Activated CD4-positive, alpha-beta T cell treated with anti-CD3 and anti-CD28 coated beads, Interleukin-2, amount 10 ng/mL, durations not matched to agents 24 days and 14 days (primary cell): ENCODE results near the gene MYO9A. TPM values are rescaled to one million over a fixed set of nuclear protein-coding genes. Genes with fewer than 3 reads are reported as not detected.
"Not testable (repeated sequence)": the region's sequence is repeated elsewhere in the genome, so short reads cannot be mapped to it uniquely, and the experiment has no call there.

Experiments
- DNase-seq: peaks from one replicate; pipeline ENCODE4 v3.0.0; 2022
- H3K27ac Mint-ChIP-seq: one replicate; pipeline ENCODE4 v1.8.0; 2022; ENCODE audit warnings: mild to moderate bottlenecking, mixed read lengths
- H3K27me3 Mint-ChIP-seq: one replicate; pipeline ENCODE4 v1.8.0; 2022; ENCODE audit warnings: mixed read lengths
- H3K36me3 Mint-ChIP-seq: one replicate; pipeline ENCODE4 v1.8.0; 2022; ENCODE audit warnings: low read depth, mild to moderate bottlenecking, mixed read lengths
- H3K4me1 Mint-ChIP-seq: one replicate; pipeline ENCODE4 v1.8.0; 2021; ENCODE audit warnings: mixed read lengths
- H3K4me3 Mint-ChIP-seq: one replicate; pipeline ENCODE4 v1.8.0; 2022; ENCODE audit warnings: mild to moderate bottlenecking, moderate library complexity, mixed read lengths
- H3K9me3 Mint-ChIP-seq: one replicate; pipeline ENCODE4 v1.8.0; 2021; ENCODE audit warnings: mixed read lengths
- intact Hi-C: fragments of 100-400 bp; cut with micrococcal nuclease; formaldehyde crosslinking; loops from one replicate; pipeline ENCODE4 v1.15.1; 2023
- total RNA-seq: library from RNA; stranded (reverse); gene quantifications from 2 replicates; pipeline ENCODE4 v1.2.3, GENCODE V29; 2022

The MYO9A gene
- total RNA-seq, 1 donor from 2014 or later: 19.4 TPM

DNA sequence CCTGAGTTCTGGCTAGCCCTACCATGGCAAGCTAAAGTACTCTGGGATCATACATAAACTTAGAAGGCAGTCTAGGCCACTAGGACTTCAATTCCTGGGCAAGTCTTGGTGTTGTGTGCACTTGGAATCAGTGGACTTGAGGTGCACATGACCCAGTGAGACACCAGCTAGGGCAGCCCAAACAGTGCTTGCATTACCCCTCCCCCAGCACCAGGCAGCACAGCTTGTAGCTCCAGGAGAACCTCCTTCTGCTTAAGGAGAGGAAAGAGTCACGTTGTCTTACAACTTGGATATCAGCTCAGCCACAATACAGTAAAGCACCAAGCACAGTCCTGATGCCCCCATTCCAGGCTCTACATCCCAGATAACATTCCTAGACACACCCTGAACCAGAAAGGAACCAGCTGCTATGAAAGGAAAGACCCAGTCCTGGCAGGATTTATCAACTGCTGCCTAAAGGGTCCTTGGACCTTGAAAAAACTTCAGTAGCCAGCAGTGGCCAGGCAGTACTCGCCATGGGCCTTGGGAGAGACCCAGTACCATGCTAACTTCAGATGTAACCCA, 57.2 kb downstream of the MYO9A start:
- intact Hi-C loops: no loop called here
- Mint-ChIP-seq H3K4me3 (no peak overlapping the region), H3K9me3 (peaks cover 4% of the 10 kb centered on the region), H3K27ac (no peak overlapping the region), H3K36me3 (no peaks in the 10 kb centered on the region), H3K4me1 (peaks cover 5% of the 10 kb centered on the region), H3K27me3 (no peaks in the 10 kb centered on the region)
- no peak for DNase-seq

- Mint-ChIP-seq H3K27me3 (no peaks in the 10 kb centered on the region), H3K9me3 (no peaks in the 10 kb centered on the region), H3K4me3 (no peak overlapping the region), H3K27ac (no peak overlapping the region), H3K4me1 (peaks cover 5% of the 10 kb centered on the region), H3K36me3 (no peaks in the 10 kb centered on the region)
- intact Hi-C loops: no loop called here
- DNase-seq: no peak
Measured at GRCh38 chr15:72058585-72058984, 59.4 kb downstream of the MYO9A start.

DNA sequence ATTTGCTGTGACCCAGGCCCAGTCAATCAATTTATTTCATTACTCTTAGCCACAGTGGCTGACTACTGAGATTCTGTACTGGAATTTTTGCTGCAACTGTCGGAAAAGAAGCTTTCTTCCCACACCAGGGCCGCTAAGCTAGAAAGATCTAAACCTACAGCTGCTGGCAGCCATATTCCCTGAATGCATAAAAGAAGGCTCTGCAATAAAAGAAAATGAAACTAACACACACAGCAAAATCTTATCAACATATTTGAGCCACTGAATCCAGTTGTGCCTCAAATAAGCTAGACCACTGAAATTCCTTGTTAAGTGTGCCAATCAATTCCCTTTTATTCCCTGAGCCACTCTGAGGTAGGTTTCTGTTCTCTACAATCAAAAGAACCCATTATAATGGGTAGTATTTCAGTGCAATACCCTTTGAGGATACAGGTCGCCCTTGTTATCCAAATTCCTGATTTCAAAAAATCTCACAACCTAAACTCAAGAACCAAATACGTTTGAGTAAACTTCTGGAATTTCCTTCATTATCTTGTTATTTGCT, 60.3 kb downstream of the MYO9A start:
- Mint-ChIP-seq H3K36me3 (no peaks in the 10 kb centered on the region), H3K9me3 (no peaks in the 10 kb centered on the region)

DNA sequence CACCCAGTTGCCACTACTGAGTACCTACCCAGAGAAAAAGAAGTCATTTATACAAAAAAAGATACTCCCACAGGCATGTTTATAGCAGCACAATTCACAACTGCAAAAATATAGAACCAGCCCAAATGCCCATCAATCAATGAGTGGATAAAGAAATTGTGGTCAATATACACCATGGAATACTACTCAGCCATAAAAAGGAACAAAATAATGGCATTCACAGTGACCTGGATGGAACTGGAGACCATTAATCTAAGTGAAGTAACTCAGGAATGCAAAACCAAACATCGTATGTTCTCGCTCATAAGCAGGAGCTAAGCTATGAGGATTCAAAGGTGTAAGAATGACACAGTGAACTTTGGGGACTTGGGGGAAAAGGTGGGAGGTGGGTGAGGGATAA, 61.7 kb downstream of the MYO9A start:
- H3K27me3 Mint-ChIP-seq, H3K36me3 Mint-ChIP-seq, H3K4me3 Mint-ChIP-seq, intact Hi-C loops, DNase-seq, H3K4me1 Mint-ChIP-seq, H3K27ac Mint-ChIP-seq, H3K9me3 Mint-ChIP-seq: not testable (repeated sequence)

More for the DNA sequence above, 60.3 kb downstream of the MYO9A start:
- no peak for DNase-seq
- H3K27ac Mint-ChIP-seq: no peak overlapping the region
- H3K27me3 Mint-ChIP-seq: no peaks in the 10 kb centered on the region
- H3K4me1 Mint-ChIP-seq: peaks cover 5% of the 10 kb centered on the region
- no peak overlapping the region for H3K4me3 Mint-ChIP-seq
- intact Hi-C loops: no loop called here

- H3K4me3 Mint-ChIP-seq, H3K4me1 Mint-ChIP-seq, DNase-seq, intact Hi-C loops, H3K9me3 Mint-ChIP-seq, H3K27ac Mint-ChIP-seq, H3K36me3 Mint-ChIP-seq, H3K27me3 Mint-ChIP-seq: not testable (repeated sequence)
Measured at GRCh38 chr15:72053297-72053696, 64.7 kb downstream of the MYO9A start.

DNA sequence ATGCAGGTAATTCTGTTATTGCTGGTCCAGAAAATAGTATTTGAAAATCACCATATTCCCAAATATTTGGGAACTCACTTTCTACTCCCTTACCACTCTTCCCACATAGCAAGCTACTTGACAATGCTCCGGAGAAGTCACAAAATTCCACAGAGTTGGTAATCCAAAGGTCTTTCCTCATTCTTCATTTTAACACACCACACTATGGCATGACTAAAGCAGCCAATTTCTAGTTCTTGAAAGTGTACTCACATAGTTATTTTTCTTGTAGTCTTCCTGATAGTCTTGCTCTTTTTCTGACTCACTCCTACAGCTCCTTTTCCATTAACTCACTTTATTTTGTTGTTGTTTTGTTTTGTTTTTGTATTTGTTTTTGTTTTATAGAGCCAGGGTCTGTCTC, 67.2 kb downstream of the MYO9A start:
- Mint-ChIP-seq H3K9me3 (no peaks in the 10 kb centered on the region), H3K27me3 (no peaks in the 10 kb centered on the region), H3K4me1 (no peaks in the 10 kb centered on the region), H3K36me3 (peaks cover 3% of the 10 kb centered on the region), H3K27ac (no peak overlapping the region), H3K4me3 (no peak overlapping the region)
- intact Hi-C loops: no loop called here
- no peak for DNase-seq

DNA sequence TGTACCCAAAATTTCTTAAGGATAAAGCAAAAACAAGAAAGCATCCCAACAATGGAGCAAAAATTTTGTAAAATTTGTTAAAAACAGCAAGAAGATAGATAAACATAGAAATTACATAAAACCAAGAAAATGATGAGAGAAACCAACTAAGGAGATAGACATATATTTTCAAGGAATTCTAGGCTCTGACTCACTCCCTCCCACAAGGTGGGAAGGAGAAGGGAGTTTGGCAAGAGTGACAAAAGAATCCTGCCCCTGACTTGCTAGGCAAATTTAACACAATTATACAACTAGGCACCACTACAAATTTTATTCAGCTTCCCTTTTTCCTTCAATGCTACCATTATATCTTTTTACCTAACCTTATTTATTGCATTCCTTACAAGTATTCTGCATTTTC, 70.9 kb downstream of the MYO9A start:
- Mint-ChIP-seq H3K27ac (no peak overlapping the region), H3K36me3 (peaks cover 4% of the 10 kb centered on the region), H3K9me3 (no peaks in the 10 kb centered on the region), H3K27me3 (no peaks in the 10 kb centered on the region), H3K4me3 (no peak overlapping the region), H3K4me1 (no peaks in the 10 kb centered on the region)
- intact Hi-C loops: no loop called here
- DNase-seq: no peak

DNA sequence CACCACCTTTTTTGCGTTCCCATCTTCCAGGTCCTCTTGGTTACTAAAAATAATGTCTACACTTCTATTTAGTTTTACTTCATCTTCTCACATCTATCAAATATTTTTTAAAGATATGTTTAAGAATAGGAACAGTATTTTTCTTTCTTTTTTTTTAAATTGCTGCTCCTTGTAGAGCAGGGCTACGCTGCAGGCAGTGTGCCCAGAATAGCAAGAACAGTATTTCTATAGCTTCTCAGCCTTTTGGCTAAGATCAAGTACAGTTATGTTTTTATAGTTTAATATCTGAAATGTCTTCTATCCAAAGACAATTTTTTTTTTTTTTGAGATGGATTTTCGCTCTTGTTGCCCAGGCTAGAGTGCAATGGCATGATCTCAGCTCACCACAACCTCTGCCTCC, 73.0 kb downstream of the MYO9A start:
- Mint-ChIP-seq H3K4me3 (no peak overlapping the region), H3K4me1 (no peaks in the 10 kb centered on the region), H3K27ac (no peak overlapping the region), H3K36me3 (peaks cover 4% of the 10 kb centered on the region), H3K27me3 (no peaks in the 10 kb centered on the region), H3K9me3 (no peaks in the 10 kb centered on the region)
- intact Hi-C loops: no loop called here
- no peak for DNase-seq

- H3K27ac Mint-ChIP-seq: no peak overlapping the region
- no peaks in the 10 kb centered on the region for H3K27me3 Mint-ChIP-seq
- intact Hi-C loops: no loop called here
- H3K36me3 Mint-ChIP-seq: peaks cover 4% of the 10 kb centered on the region
- no peaks in the 10 kb centered on the region for H3K4me1 Mint-ChIP-seq
- H3K4me3 Mint-ChIP-seq: no peak overlapping the region
- DNase-seq: no peak
- H3K9me3 Mint-ChIP-seq: no peaks in the 10 kb centered on the region
Measured at GRCh38 chr15:72042865-72043264, 75.1 kb downstream of the MYO9A start.

DNA sequence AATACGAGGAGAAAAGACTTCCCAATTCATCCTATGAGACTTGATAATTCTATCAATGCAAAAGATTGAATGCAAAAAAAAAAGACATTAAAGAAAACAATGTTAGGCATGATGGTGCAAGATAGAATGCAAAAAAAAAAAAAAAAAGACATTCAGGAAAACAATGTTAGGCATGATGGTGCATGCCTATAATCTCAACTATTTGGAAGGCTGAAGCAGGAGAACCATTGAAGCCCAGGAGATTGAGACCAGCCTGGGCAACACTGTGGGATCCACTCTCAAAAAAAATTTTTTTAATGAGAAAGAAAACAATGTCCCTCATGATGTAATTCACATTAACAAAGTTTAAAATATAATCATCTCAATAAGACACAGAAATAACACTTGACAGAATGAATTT, 75.9 kb downstream of the MYO9A start:
- no peak overlapping the region for H3K27ac Mint-ChIP-seq
- H3K9me3 Mint-ChIP-seq: peaks cover 2% of the 10 kb centered on the region
- intact Hi-C loops: no loop called here
- DNase-seq: no peak
- H3K36me3 Mint-ChIP-seq: peaks cover 4% of the 10 kb centered on the region
- H3K27me3 Mint-ChIP-seq: no peaks in the 10 kb centered on the region
- no peaks in the 10 kb centered on the region for H3K4me1 Mint-ChIP-seq
- no peak overlapping the region for H3K4me3 Mint-ChIP-seq

DNA sequence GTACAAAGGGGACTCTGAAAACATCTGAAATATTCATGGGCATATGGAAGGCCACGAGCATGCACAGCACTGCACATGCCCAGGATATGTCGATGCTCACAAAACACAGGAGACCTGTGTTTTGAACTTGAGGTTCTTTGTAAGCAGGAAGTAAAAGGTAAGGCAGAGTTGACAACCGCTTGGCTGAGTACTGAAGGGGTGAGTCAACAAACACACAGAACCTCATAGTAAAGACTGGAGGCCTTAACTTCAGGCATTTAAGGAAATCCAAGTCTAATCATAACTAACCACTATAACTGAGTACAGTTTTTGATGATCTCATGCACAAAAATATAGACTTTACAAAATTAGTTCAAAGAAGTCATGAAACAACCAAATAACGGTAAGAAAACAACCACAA, 80.6 kb downstream of the MYO9A start:
- Mint-ChIP-seq H3K27me3 (no peaks in the 10 kb centered on the region), H3K4me3 (no peak overlapping the region), H3K27ac (no peak overlapping the region), H3K4me1 (no peaks in the 10 kb centered on the region), H3K36me3 (no peaks in the 10 kb centered on the region), H3K9me3 (peaks cover 5% of the 10 kb centered on the region)
- intact Hi-C loops: no loop called here
- DNase-seq: no peak

- intact Hi-C loops: no loop called here
- Mint-ChIP-seq H3K36me3 (no peaks in the 10 kb centered on the region), H3K4me1 (no peaks in the 10 kb centered on the region), H3K4me3 (no peak overlapping the region), H3K27ac (no peak overlapping the region), H3K9me3 (peaks cover 5% of the 10 kb centered on the region), H3K27me3 (no peaks in the 10 kb centered on the region)
- no peak for DNase-seq
Measured at GRCh38 chr15:72034859-72035650, 82.9 kb downstream of the MYO9A start.

DNA sequence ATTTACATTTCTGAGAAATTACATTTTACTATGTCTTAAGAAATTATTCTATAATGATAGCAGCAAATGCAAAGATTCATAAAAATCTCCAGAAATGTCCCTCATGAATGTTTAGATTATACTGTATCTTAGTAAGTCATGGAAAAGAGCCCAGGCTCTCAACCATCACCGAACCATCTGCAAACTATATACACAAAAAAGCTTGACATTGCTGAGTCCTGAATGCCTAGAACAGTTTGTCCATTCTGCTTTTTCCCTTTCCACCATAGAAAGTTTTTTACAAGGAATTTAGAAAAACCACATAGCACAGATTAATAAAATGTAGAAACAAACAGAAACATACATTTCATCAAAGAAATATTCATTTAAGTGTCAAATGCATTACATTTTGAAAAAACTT, 83.6 kb downstream of the MYO9A start:
- no peaks in the 10 kb centered on the region for H3K27me3 Mint-ChIP-seq
- no peak for DNase-seq
- intact Hi-C loops: no loop called here
- no peaks in the 10 kb centered on the region for H3K36me3 Mint-ChIP-seq
- H3K4me1 Mint-ChIP-seq: no peaks in the 10 kb centered on the region
- peaks cover 5% of the 10 kb centered on the region for H3K9me3 Mint-ChIP-seq
- H3K27ac Mint-ChIP-seq: no peak overlapping the region
- no peak overlapping the region for H3K4me3 Mint-ChIP-seq

GRCh38 chr15:72033711-72034110, 84.2 kb downstream of the MYO9A start:
- no peak for DNase-seq
- no peaks in the 10 kb centered on the region for H3K27me3 Mint-ChIP-seq
- intact Hi-C loops: no loop called here
- no peak overlapping the region for H3K4me3 Mint-ChIP-seq
- H3K9me3 Mint-ChIP-seq: peaks cover 5% of the 10 kb centered on the region
- H3K4me1 Mint-ChIP-seq: no peaks in the 10 kb centered on the region
- no peaks in the 10 kb centered on the region for H3K36me3 Mint-ChIP-seq
- no peak overlapping the region for H3K27ac Mint-ChIP-seq
